GM19023 (cell line): ENCODE data around the gene MANEAL.

ENCODE experiments used
- ATAC-seq: cut with Tn5 transposase; IDR thresholded peaks from one replicate; pipeline ENCODE4 v1.9.1; 2021; ENCODE audit warnings: mild to moderate bottlenecking, moderate library complexity; ENCODE audit not compliant: unreplicated experiment

Gene MANEAL

GRCh38 chr1:37824001-37824400, 30.4 kb downstream of the MANEAL start:
- ATAC-seq, result no peak

- ATAC-seq, result no peak
Measured at GRCh38 chr1:37825506-37825905, 31.9 kb downstream of the MANEAL start.

GRCh38 chr1:37828410-37829074, 34.9 kb downstream of the MANEAL start:
- no peak for ATAC-seq

GRCh38 chr1:37831109-37831508, 37.5 kb downstream of the MANEAL start:
- no peak for ATAC-seq

- no peak for ATAC-seq
Measured at GRCh38 chr1:37831809-37832208, 38.2 kb downstream of the MANEAL start.

- no peak for ATAC-seq
Measured at GRCh38 chr1:37836788-37837187, 43.1 kb downstream of the MANEAL start.

- ATAC-seq, result no peak
Measured at GRCh38 chr1:37839676-37840075, 46.0 kb downstream of the MANEAL start.

GRCh38 chr1:37840711-37841110, 47.1 kb downstream of the MANEAL start:
- ATAC-seq, result no peak

- ATAC-seq, result no peak
Measured at GRCh38 chr1:37841652-37842051, 48.0 kb downstream of the MANEAL start.

GRCh38 chr1:37844536-37844935, 50.9 kb downstream of the MANEAL start:
- no peak for ATAC-seq

GRCh38 chr1:37845049-37845646, 51.5 kb downstream of the MANEAL start:
- ATAC-seq, result no peak

- ATAC-seq, result no peak
Measured at GRCh38 chr1:37845786-37846185, 52.1 kb downstream of the MANEAL start.

GRCh38 chr1:37846647-37847339, 53.1 kb downstream of the MANEAL start:
- ATAC-seq, result no peak

- no peak for ATAC-seq
Measured at GRCh38 chr1:37849480-37849879, 55.8 kb downstream of the MANEAL start.

GRCh38 chr1:37850352-37850955, 56.8 kb downstream of the MANEAL start:
- ATAC-seq, result no peak
